A673 (cell line): Measurements from ENCODE around the gene ITGAV. TPM values are rescaled to one million over a fixed set of nuclear protein-coding genes. Genes with fewer than 3 reads are reported as not detected.

ENCODE experiments used
- BruUV-seq: library from RNA; stranded (reverse); fragments of 400-500 nt; replicated peaks from 2 replicates; lab custom pipeline; 2021; lab: Mats Ljungman, UMichigan
- CTCF ChIA-PET: fragments of 300-600 bp; sonication (Branson Sonifier 250); formaldehyde crosslinking; loops from one replicate; lab custom pipeline; 2022; ENCODE audit warnings: antibody characterized with exemption; lab: Charles Lee
- POLR2A ChIA-PET: fragments of 300-600 bp; sonication (Branson Sonifier 250); formaldehyde crosslinking; loops from one replicate; lab custom pipeline; 2022; ENCODE audit warnings: antibody characterized with exemption; ENCODE audit not compliant: low non-redundant PET; lab: Charles Lee
- DNase-seq: peaks from one replicate; pipeline ENCODE4 v3.0.0-alpha.2; 2015; ENCODE audit warnings: low spot score
- H3K27ac ChIP-seq: fragments of 200-600 bp; sonication (generic); 2 replicates; pipeline ENCODE4 v1.5.1; 2016; ENCODE audit warnings: mixed run types, low read depth, mild to moderate bottlenecking, mixed read lengths, antibody characterized with exemption, low read length; ENCODE audit not compliant: poor library complexity, severe bottlenecking
- H3K27me3 ChIP-seq: fragments of 200-600 bp; sonication (generic); replicated peaks from 2 replicates; pipeline ENCODE4 v1.6.1; 2017; ENCODE audit warnings: mixed run types, low read depth, mild to moderate bottlenecking, mixed read lengths, antibody characterized with exemption, low read length; ENCODE audit not compliant: insufficient read depth, poor library complexity
- H3K36me3 ChIP-seq: fragments of 200-600 bp; sonication (generic); 2 replicates; pipeline ENCODE4 v1.6.1; 2016; ENCODE audit warnings: mixed run types, mild to moderate bottlenecking, mixed read lengths, antibody characterized with exemption, low read length; ENCODE audit not compliant: insufficient read depth, poor library complexity, severe bottlenecking
- H3K4me1 ChIP-seq: fragments of 200-600 bp; sonication (generic); 2 replicates; pipeline ENCODE4 v1.6.1; 2017; ENCODE audit warnings: mixed run types, mild to moderate bottlenecking, mixed read lengths, antibody characterized with exemption, low read length; ENCODE audit not compliant: insufficient read depth, poor library complexity, severe bottlenecking
- H3K4me3 ChIP-seq: fragments of 200-600 bp; sonication (generic); 2 replicates; pipeline ENCODE4 v1.5.1; 2016; ENCODE audit warnings: low read depth, mixed run types, mild to moderate bottlenecking, mixed read lengths, low read length; ENCODE audit not compliant: poor library complexity, severe bottlenecking
- H3K9me3 ChIP-seq: fragments of 200-600 bp; sonication (generic); 2 replicates; pipeline ENCODE4 v1.6.1; 2016; ENCODE audit warnings: mixed run types, low read depth, mild to moderate bottlenecking, mixed read lengths, antibody characterized with exemption, low read length; ENCODE audit not compliant: poor library complexity, severe bottlenecking
- CTCF ChIP-seq: fragments of 300-800, 200-600 bp; sonication (generic); conservative IDR thresholded peaks from 2 replicates; pipeline ENCODE4 v1.5.1; 2017; ENCODE audit warnings: low read depth, mild to moderate bottlenecking, antibody characterized with exemption, low read length, moderate library complexity, mixed read lengths
- EZH2 ChIP-seq: fragments of 200-600 bp; sonication (generic); IDR thresholded peaks from 2 replicates; pipeline ENCODE4 v1.6.1; 2017; ENCODE audit warnings: borderline replicate concordance, low read depth, mild to moderate bottlenecking, mixed read lengths, antibody characterized with exemption, low read length; ENCODE audit not compliant: poor library complexity, severe bottlenecking
- intact Hi-C: fragments of 100-400 bp; cut with micrococcal nuclease; formaldehyde crosslinking; loops from one replicate; pipeline ENCODE4 v1.10.0; 2022; ENCODE audit not compliant: unreplicated experiment
- total RNA-seq: library from RNA; stranded (reverse); gene quantifications from 2 replicates; pipeline ENCODE4 v1.2.3, GENCODE V29; 2021

The ITGAV gene
- total RNA-seq, 1 experiment from 2014 or later = 28.4 TPM

- Histone ChIP-seq H3K36me3 (no peaks in the 10 kb centered on the region), H3K4me1 (no peaks in the 10 kb centered on the region), H3K4me3 (no peak overlapping the region), H3K27ac (no peak overlapping the region), H3K9me3 (no peaks in the 10 kb centered on the region), H3K27me3 (no peaks in the 10 kb centered on the region)
- no peak for DNase-seq
- TF ChIP-seq EZH2 (no peak), CTCF (no peak)
- no TSS peak for BruUV-seq
- ChIA-PET POLR2A (no interaction called here), CTCF (interaction anchor here (1.1 kb wide), 1 partner anchor 136 kb away, joined by 5 read pairs; no protein-coding TSS in a partner anchor)
- intact Hi-C loops = loop anchor here (10.0 kb wide), 1 partner anchor 365 kb away; no protein-coding TSS in a partner anchor
Observed at GRCh38 chr2:186639939-186640338, 50.1 kb downstream of the ITGAV start.

- no peak overlapping the region for H3K27ac ChIP-seq
- CTCF ChIA-PET = interaction anchor here (0.5 to 1.0 kb wide), 5 partner anchors 51 to 181 kb away, joined by 3 to 5 read pairs (median 3); partner anchors contain the start of gene ITGAV
- intact Hi-C loops = loop anchor here (1.0 to 10.0 kb wide), 2 partner anchors 137 to 366 kb away; no protein-coding TSS in a partner anchor
- BruUV-seq = no TSS peak
- TF ChIP-seq CTCF (no peak), EZH2 (no peak)
- DNase-seq = no peak
- H3K4me3 ChIP-seq = no peak overlapping the region
- no peaks in the 10 kb centered on the region for H3K27me3 ChIP-seq
- H3K4me1 ChIP-seq = no peaks in the 10 kb centered on the region
- H3K9me3 ChIP-seq = no peaks in the 10 kb centered on the region
- H3K36me3 ChIP-seq = no peaks in the 10 kb centered on the region
- POLR2A ChIA-PET = no interaction called here
Observed at GRCh38 chr2:186641132-186641806, 51.4 kb downstream of the ITGAV start.

- H3K9me3 ChIP-seq = no peaks in the 10 kb centered on the region
- H3K4me1 ChIP-seq = no peaks in the 10 kb centered on the region
- H3K36me3 ChIP-seq = no peaks in the 10 kb centered on the region
- no peak overlapping the region for H3K4me3 ChIP-seq
- POLR2A ChIA-PET = no interaction called here
- intact Hi-C loops = loop anchor here (1.0 to 10.0 kb wide), 2 partner anchors 138 to 367 kb away; no protein-coding TSS in a partner anchor
- H3K27ac ChIP-seq = no peak overlapping the region
- no peaks in the 10 kb centered on the region for H3K27me3 ChIP-seq
- CTCF ChIA-PET = interaction anchor here (0.5 to 1.0 kb wide), 5 partner anchors 52 to 181 kb away, joined by 3 to 5 read pairs (median 3); partner anchors contain the start of gene ITGAV
- no TSS peak for BruUV-seq
- DNase-seq = peak; percentile 75
- TF ChIP-seq EZH2 (no peak), CTCF (peak; percentile 81)
Observed at GRCh38 chr2:186641807-186642321, 52.0 kb downstream of the ITGAV start.
